K562 treated with DMSO at 1 percent for 12 hours (cell line): Measurements from ENCODE around the gene LRCH2. TPM values are rescaled to one million over a fixed set of nuclear protein-coding genes. Genes with fewer than 3 reads are reported as not detected.

Source experiments
- total RNA-seq: library from RNA; unstranded; fragments of 300-600 nt; gene quantifications from 2 replicates; pipeline ENCODE4 v1.2.3, GENCODE V29; 2022; ENCODE audit not compliant: insufficient read depth

LRCH2 gene
- total RNA-seq, result 1.3 and 4.4 TPM in 2 replicates

GRCh38 chrX:115233497-115234455, at the start of gene LRCH2:
TSS of gene LRCH2 (minus strand) at chrX:115234096. CDS start at chrX:115234041, 55 bp downstream.

GRCh38 chrX:115189110-115189509, 44.8 kb downstream of the LRCH2 start, which contains the start of gene RBMXL3:
TSS of gene RBMXL3 (plus strand) at chrX:115189410. CDS start at chrX:115189442, 32 bp downstream.

Other genes starting within 250 kb of the LRCH2 start
- not detected in 2 replicates for gene IL13RA2, start 216.5 kb downstream of the LRCH2 start, total RNA-seq
- gene RBMXL3, start 44.7 kb downstream of the LRCH2 start, total RNA-seq, result 1.1 and 3.1 TPM in 2 replicates
- gene LUZP4, start 55.6 kb upstream of the LRCH2 start, total RNA-seq, result 0.43 TPM in 1 of 2 replicates, not detected in the other